WTC11 (cell line): ENCODE data around the gene FAM185A. TPM values are rescaled to one million over a fixed set of nuclear protein-coding genes. Genes with fewer than 3 reads are reported as not detected.

ENCODE experiments used
- ATAC-seq: fragments of 200-7000 bp; cut with Tn5 transposase; 2 replicates; pipeline ENCODE4 v1.10.0; 2021; ENCODE audit warnings: mild to moderate bottlenecking, moderate library complexity
- CTCF ChIA-PET: fragments of 300-600 bp; sonication (Branson Sonifier 250); formaldehyde crosslinking; loops from one replicate; lab custom pipeline; 2021; ENCODE audit warnings: antibody characterized with exemption; lab: Charles Lee
- POLR2A ChIA-PET: fragments of 350-600 bp; sonication (Branson Sonifier 250); formaldehyde crosslinking; loops from one replicate; lab custom pipeline; 2021; ENCODE audit warnings: antibody characterized with exemption; lab: Charles Lee
- DNase-seq: peaks from one replicate; pipeline ENCODE4 v3.0.0; 2021; ENCODE audit warnings: low spot score
- H3K27ac Mint-ChIP-seq: 2 replicates; pipeline ENCODE4 v1.8.0; 2021; ENCODE audit warnings: mixed read lengths
- H3K27me3 Mint-ChIP-seq: 2 replicates; pipeline ENCODE4 v1.8.0; 2021; ENCODE audit warnings: low read depth, mild to moderate bottlenecking, moderate library complexity, mixed read lengths
- H3K36me3 Mint-ChIP-seq: 2 replicates; pipeline ENCODE4 v1.8.0; 2021; ENCODE audit warnings: mixed read lengths
- H3K4me1 Mint-ChIP-seq: 2 replicates; pipeline ENCODE4 v1.8.0; 2022; ENCODE audit warnings: mixed read lengths
- H3K4me3 Mint-ChIP-seq: 2 replicates; pipeline ENCODE4 v1.8.0; 2021; ENCODE audit warnings: mild to moderate bottlenecking, moderate library complexity, mixed read lengths
- H3K9me3 Mint-ChIP-seq: 2 replicates; pipeline ENCODE4 v1.8.0; 2021; ENCODE audit warnings: mixed read lengths
- CBFB ChIP-seq: sonication (generic); formaldehyde crosslinking; IDR thresholded peaks from 2 replicates; pipeline ENCODE4 v1.8.1; 2022; ENCODE audit warnings: mild to moderate bottlenecking, low read depth, missing genetic modification reagents
- EMX1 ChIP-seq: fragments of 250-450 bp; sonication (Bioruptor Pico); IDR thresholded peaks from 2 replicates; pipeline ENCODE4 v1.8.0; 2021; ENCODE audit warnings: mild to moderate bottlenecking
- FOXJ3 ChIP-seq: sonication (generic); formaldehyde crosslinking; IDR thresholded peaks from 2 replicates; pipeline ENCODE4 v1.9.0; 2021; ENCODE audit warnings: missing genetic modification reagents, mild to moderate bottlenecking, borderline replicate concordance
- FOXK1 ChIP-seq: sonication (generic); formaldehyde crosslinking; IDR thresholded peaks from 2 replicates; pipeline ENCODE4 v1.8.0; 2022; ENCODE audit warnings: mild to moderate bottlenecking, moderate library complexity, missing genetic modification reagents
- GRHL2 ChIP-seq: fragments of 250-450 bp; sonication (Bioruptor Pico); IDR thresholded peaks from 2 replicates; pipeline ENCODE4 v1.8.0; 2022; ENCODE audit warnings: mild to moderate bottlenecking, moderate library complexity; ENCODE audit not compliant: insufficient replicate concordance, severe bottlenecking
- GTF2I ChIP-seq: fragments of 250-450 bp; sonication (Bioruptor Pico); conservative IDR thresholded peaks from 2 replicates; pipeline ENCODE4 v1.4.0; 2021; ENCODE audit warnings: mild to moderate bottlenecking
- JAZF1 ChIP-seq: fragments of 250-450 bp; sonication (Bioruptor Pico); IDR thresholded peaks from 2 replicates; pipeline ENCODE4 v1.9.0; 2021; ENCODE audit warnings: moderate library complexity, mild to moderate bottlenecking, inconsistent platforms
- JUN ChIP-seq: sonication (generic); formaldehyde crosslinking; IDR thresholded peaks from 2 replicates; pipeline ENCODE4 v1.8.0; 2023; ENCODE audit warnings: mild to moderate bottlenecking, missing genetic modification reagents
- MXD4 ChIP-seq: fragments of 250-450 bp; sonication (Bioruptor Pico); IDR thresholded peaks from 2 replicates; pipeline ENCODE4 v1.8.0; 2021; ENCODE audit warnings: mild to moderate bottlenecking, moderate library complexity, borderline replicate concordance
- MYBL2 ChIP-seq: sonication (generic); formaldehyde crosslinking; IDR thresholded peaks from 2 replicates; pipeline ENCODE4 v1.8.1; 2023; ENCODE audit warnings: mild to moderate bottlenecking, moderate library complexity, missing genetic modification reagents
- NFYB ChIP-seq: sonication (generic); formaldehyde crosslinking; conservative IDR thresholded peaks from 2 replicates; pipeline ENCODE4 v1.8.0; 2022; ENCODE audit warnings: low read depth, missing genetic modification reagents
- NR1H2 ChIP-seq: sonication (generic); formaldehyde crosslinking; IDR thresholded peaks from 2 replicates; pipeline ENCODE4 v1.9.0; 2021; ENCODE audit warnings: mild to moderate bottlenecking, moderate library complexity, missing genetic modification reagents
- NR2C2 ChIP-seq: sonication (generic); formaldehyde crosslinking; IDR thresholded peaks from 2 replicates; pipeline ENCODE4 v1.8.0; 2022; ENCODE audit warnings: mild to moderate bottlenecking, missing genetic modification reagents
- OVOL2 ChIP-seq: fragments of 250-450 bp; sonication (Bioruptor Pico); IDR thresholded peaks from 2 replicates; pipeline ENCODE4 v1.9.0; 2021; ENCODE audit warnings: mild to moderate bottlenecking, borderline replicate concordance
- SMAD3 ChIP-seq: sonication (generic); formaldehyde crosslinking; IDR thresholded peaks from 2 replicates; pipeline ENCODE4 v1.8.0; 2022; ENCODE audit warnings: missing genetic modification reagents, mild to moderate bottlenecking, borderline replicate concordance
- TP53 ChIP-seq: sonication (generic); formaldehyde crosslinking; IDR thresholded peaks from 2 replicates; pipeline ENCODE4 v1.8.1; 2023; ENCODE audit warnings: mild to moderate bottlenecking, missing genetic modification reagents
- USF1 ChIP-seq: sonication (generic); formaldehyde crosslinking; IDR thresholded peaks from 2 replicates; pipeline ENCODE4 v1.8.0; 2022; ENCODE audit warnings: mild to moderate bottlenecking, missing genetic modification reagents
- ZNF121 ChIP-seq: sonication (generic); formaldehyde crosslinking; IDR thresholded peaks from 2 replicates; pipeline ENCODE4 v1.8.0; 2023; ENCODE audit warnings: missing genetic modification reagents
- ZNF263 ChIP-seq: sonication (generic); formaldehyde crosslinking; IDR thresholded peaks from 2 replicates; pipeline ENCODE4 v1.8.1; 2022; ENCODE audit warnings: low read depth, mild to moderate bottlenecking, moderate library complexity, missing genetic modification reagents
- ZNF396 ChIP-seq: fragments of 250-450 bp; sonication (Bioruptor Pico); IDR thresholded peaks from 2 replicates; pipeline ENCODE4 v1.8.0; 2021; ENCODE audit warnings: mild to moderate bottlenecking, moderate library complexity, borderline replicate concordance
- ZNF512 ChIP-seq: sonication (generic); formaldehyde crosslinking; IDR thresholded peaks from 2 replicates; pipeline ENCODE4 v1.8.1; 2022; ENCODE audit warnings: missing genetic modification reagents, borderline replicate concordance
- total RNA-seq: library from RNA; stranded (reverse); gene quantifications from 3 replicates; pipeline ENCODE4 v1.2.3, GENCODE V29; 2021
- TF ChIP-seq, protein P1 (sequence below): sonication (generic); formaldehyde crosslinking; IDR thresholded peaks from 2 replicates; pipeline ENCODE4 v1.8.1; 2023; ENCODE audit warnings: mild to moderate bottlenecking, moderate library complexity, missing genetic modification reagents
- TF ChIP-seq, protein P2 (sequence below): sonication (generic); formaldehyde crosslinking; IDR thresholded peaks from 2 replicates; pipeline ENCODE4 v1.8.0; 2022; ENCODE audit warnings: missing genetic modification reagents
- TF ChIP-seq, protein P3 (sequence below): sonication (generic); formaldehyde crosslinking; IDR thresholded peaks from 2 replicates; pipeline ENCODE4 v1.8.1; 2023; ENCODE audit warnings: mild to moderate bottlenecking, missing genetic modification reagents, moderate library complexity

Gene FAM185A
- total RNA-seq, 1 experiment from 2014 or later: 8.6 TPM

GRCh38 chr7:102843850-102844249 is 95.1 kb downstream of the FAM185A start:
- TF ChIP-seq FOXJ3 (CRISPR knock-in tag) (no peak), JAZF1 (CRISPR knock-in tag) (no peak), FOXK1 (no peak), ZNF512 (CRISPR knock-in tag) (no peak), CBFB (CRISPR knock-in tag) (no peak), NFYB (CRISPR knock-in tag) (no peak), NR1H2 (CRISPR knock-in tag) (no peak), GRHL2 (CRISPR knock-in tag) (no peak), ZNF121 (no peak), JUN (no peak), MXD4 (CRISPR knock-in tag) (no peak), TP53 (no peak), GTF2I (CRISPR knock-in tag) (no peak), OVOL2 (CRISPR knock-in tag) (no peak)
- TF ChIP-seq, protein P1, sequence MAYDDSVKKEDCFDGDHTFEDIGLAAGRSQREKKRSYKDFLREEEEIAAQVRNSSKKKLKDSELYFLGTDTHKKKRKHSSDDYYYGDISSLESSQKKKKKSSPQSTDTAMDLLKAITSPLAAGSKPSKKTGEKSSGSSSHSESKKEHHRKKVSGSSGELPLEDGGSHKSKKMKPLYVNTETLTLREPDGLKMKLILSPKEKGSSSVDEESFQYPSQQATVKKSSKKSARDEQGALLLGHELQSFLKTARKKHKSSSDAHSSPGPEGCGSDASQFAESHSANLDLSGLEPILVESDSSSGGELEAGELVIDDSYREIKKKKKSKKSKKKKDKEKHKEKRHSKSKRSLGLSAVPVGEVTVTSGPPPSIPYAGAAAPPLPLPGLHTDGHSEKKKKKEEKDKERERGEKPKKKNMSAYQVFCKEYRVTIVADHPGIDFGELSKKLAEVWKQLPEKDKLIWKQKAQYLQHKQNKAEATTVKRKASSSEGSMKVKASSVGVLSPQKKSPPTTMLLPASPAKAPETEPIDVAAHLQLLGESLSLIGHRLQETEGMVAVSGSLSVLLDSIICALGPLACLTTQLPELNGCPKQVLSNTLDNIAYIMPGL (CRISPR knock-in tag): no peak
- TF ChIP-seq, protein P2, sequence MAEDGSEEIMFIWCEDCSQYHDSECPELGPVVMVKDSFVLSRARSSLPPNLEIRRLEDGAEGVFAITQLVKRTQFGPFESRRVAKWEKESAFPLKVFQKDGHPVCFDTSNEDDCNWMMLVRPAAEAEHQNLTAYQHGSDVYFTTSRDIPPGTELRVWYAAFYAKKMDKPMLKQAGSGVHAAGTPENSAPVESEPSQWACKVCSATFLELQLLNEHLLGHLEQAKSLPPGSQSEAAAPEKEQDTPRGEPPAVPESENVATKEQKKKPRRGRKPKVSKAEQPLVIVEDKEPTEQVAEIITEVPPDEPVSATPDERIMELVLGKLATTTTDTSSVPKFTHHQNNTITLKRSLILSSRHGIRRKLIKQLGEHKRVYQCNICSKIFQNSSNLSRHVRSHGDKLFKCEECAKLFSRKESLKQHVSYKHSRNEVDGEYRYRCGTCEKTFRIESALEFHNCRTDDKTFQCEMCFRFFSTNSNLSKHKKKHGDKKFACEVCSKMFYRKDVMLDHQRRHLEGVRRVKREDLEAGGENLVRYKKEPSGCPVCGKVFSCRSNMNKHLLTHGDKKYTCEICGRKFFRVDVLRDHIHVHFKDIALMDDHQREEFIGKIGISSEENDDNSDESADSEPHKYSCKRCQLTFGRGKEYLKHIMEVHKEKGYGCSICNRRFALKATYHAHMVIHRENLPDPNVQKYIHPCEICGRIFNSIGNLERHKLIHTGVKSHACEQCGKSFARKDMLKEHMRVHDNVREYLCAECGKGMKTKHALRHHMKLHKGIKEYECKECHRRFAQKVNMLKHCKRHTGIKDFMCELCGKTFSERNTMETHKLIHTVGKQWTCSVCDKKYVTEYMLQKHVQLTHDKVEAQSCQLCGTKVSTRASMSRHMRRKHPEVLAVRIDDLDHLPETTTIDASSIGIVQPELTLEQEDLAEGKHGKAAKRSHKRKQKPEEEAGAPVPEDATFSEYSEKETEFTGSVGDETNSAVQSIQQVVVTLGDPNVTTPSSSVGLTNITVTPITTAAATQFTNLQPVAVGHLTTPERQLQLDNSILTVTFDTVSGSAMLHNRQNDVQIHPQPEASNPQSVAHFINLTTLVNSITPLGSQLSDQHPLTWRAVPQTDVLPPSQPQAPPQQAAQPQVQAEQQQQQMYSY (CRISPR knock-in tag): no peak
- H3K27ac Mint-ChIP-seq: no peak overlapping the region
- H3K36me3 Mint-ChIP-seq: no peaks in the 10 kb centered on the region
- H3K4me1 Mint-ChIP-seq: no peaks in the 10 kb centered on the region
- ATAC-seq: no peak
- DNase-seq: no peak
- ChIA-PET POLR2A (interaction anchor here (0.6 kb wide), 1 partner anchor 82 kb away, joined by 4 read pairs; no protein-coding TSS in a partner anchor), CTCF (no interaction called here)
- no peak overlapping the region for H3K4me3 Mint-ChIP-seq
- H3K9me3 Mint-ChIP-seq: no peaks in the 10 kb centered on the region
- no peaks in the 10 kb centered on the region for H3K27me3 Mint-ChIP-seq

DNA sequence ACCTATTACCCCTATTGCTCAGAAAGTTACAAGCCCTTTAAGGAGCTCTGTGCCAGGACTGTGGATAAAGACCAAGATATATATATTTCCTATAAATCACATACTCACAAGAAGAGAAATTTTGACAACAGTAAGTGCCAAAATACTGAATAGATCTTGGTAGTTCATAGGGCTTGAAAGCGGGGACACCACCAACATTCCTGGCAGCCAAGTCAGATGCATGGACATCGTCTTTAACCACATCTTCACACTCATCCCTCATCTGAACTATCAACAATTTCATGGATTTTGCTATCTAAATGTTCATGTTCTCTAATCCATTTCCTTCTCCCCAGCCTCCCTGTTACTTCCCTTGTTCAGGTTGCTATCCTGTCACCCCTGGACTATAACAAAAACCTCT is 96.5 kb downstream of the FAM185A start:
- H3K4me1 Mint-ChIP-seq: no peaks in the 10 kb centered on the region
- no peak for DNase-seq
- no peaks in the 10 kb centered on the region for H3K9me3 Mint-ChIP-seq
- no peak overlapping the region for H3K4me3 Mint-ChIP-seq
- no peak for ATAC-seq
- CTCF ChIA-PET: no interaction called here
- no peaks in the 10 kb centered on the region for H3K36me3 Mint-ChIP-seq
- no peak overlapping the region for H3K27ac Mint-ChIP-seq
- POLR2A ChIA-PET: no interaction called here
- H3K27me3 Mint-ChIP-seq: no peaks in the 10 kb centered on the region
- TF ChIP-seq ZNF396 (no peak), ZNF263 (CRISPR knock-in tag) (no peak), USF1 (no peak), MYBL2 (CRISPR knock-in tag) (no peak), EMX1 (no peak), TP53 (no peak), NR2C2 (CRISPR knock-in tag) (no peak), SMAD3 (no peak)
- TF ChIP-seq, protein P1 (CRISPR knock-in tag): no peak
- TF ChIP-seq, protein P3, sequence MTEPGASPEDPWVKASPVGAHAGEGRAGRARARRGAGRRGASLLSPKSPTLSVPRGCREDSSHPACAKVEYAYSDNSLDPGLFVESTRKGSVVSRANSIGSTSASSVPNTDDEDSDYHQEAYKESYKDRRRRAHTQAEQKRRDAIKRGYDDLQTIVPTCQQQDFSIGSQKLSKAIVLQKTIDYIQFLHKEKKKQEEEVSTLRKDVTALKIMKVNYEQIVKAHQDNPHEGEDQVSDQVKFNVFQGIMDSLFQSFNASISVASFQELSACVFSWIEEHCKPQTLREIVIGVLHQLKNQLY (CRISPR knock-in tag): no peak
